ENCODE results near the gene DGUOK.

The DGUOK gene

DNA sequence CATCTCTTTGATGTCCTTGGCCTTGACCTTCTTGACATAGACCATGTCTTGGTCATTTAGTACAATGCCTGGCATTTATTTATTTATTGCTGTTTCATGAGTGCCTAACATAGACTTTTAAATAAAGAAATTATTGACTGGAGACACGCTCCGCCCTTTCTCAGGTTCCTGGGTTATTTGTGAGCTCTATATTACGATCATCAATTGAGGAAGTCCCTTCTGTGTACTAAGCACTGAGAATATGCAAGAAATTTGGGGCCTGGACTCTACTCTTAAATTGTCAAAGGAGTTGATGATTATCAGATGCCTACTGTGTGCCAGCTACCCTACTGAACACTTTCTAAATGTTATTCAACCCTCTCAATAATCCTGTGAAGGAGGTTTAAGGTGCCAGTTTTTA is 38.4 kb downstream of the DGUOK start:
- peaks cover 13% of the 10 kb centered on the region for H3K36me3 Mint-ChIP-seq (ENCODE audit: low read depth)
- H3K9me3 Mint-ChIP-seq, result peaks cover 7% of the 10 kb centered on the region
- no peak overlapping the region for H3K27ac Mint-ChIP-seq
- H3K4me3 Mint-ChIP-seq, result no peak overlapping the region
- peaks cover 28% of the 10 kb centered on the region for H3K4me1 Mint-ChIP-seq (ENCODE audit: low read depth)
- H3K27me3 Mint-ChIP-seq (ENCODE audit: low read depth), result no peaks in the 10 kb centered on the region

DNA sequence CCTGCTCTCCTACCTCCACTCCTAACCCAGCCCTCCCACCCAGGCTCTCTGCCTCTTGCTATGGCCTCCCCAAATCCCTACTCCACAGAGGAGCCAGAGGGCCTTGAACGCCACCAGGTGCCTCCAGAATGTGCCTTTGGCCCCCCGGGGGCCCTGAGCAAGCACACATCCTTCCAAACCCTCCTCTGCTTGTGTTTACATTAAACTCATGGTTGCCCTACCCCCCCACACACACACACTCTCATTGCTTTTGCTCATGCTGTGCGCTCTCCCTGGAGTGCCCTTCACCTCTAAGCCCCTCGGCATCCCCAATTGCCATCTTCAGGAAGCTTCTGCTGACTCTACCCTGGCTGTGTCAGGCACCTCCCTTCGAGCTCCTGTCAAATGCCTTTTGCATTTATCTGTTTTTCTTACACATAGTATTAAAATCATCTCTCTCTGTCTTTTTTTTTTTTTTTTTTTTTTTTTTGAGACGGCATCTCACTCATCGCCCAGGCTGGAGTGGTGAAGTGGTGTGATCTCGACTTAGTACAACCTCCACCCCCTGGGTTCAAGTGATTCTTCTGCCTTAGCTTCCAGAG is 41.8 kb downstream of the DGUOK start:
- H3K4me3 Mint-ChIP-seq, result no peak overlapping the region
- H3K4me1 Mint-ChIP-seq (ENCODE audit: low read depth), result peaks cover 47% of the 10 kb centered on the region
- H3K27me3 Mint-ChIP-seq (ENCODE audit: low read depth), result peaks cover 7% of the 10 kb centered on the region
- H3K9me3 Mint-ChIP-seq, result no peaks in the 10 kb centered on the region
- peaks cover 2% of the 10 kb centered on the region for H3K36me3 Mint-ChIP-seq (ENCODE audit: low read depth)
- no peak overlapping the region for H3K27ac Mint-ChIP-seq

- Mint-ChIP-seq H3K4me3 (no peak overlapping the region), H3K4me1 (ENCODE audit: low read depth) (peaks cover 37% of the 10 kb centered on the region), H3K27me3 (ENCODE audit: low read depth) (peaks cover 10% of the 10 kb centered on the region), H3K9me3 (no peaks in the 10 kb centered on the region), H3K27ac (no peak overlapping the region), H3K36me3 (ENCODE audit: low read depth) (peaks cover 2% of the 10 kb centered on the region)
Measured at GRCh38 chr2:73969356-73969755, 42.7 kb downstream of the DGUOK start.

DNA sequence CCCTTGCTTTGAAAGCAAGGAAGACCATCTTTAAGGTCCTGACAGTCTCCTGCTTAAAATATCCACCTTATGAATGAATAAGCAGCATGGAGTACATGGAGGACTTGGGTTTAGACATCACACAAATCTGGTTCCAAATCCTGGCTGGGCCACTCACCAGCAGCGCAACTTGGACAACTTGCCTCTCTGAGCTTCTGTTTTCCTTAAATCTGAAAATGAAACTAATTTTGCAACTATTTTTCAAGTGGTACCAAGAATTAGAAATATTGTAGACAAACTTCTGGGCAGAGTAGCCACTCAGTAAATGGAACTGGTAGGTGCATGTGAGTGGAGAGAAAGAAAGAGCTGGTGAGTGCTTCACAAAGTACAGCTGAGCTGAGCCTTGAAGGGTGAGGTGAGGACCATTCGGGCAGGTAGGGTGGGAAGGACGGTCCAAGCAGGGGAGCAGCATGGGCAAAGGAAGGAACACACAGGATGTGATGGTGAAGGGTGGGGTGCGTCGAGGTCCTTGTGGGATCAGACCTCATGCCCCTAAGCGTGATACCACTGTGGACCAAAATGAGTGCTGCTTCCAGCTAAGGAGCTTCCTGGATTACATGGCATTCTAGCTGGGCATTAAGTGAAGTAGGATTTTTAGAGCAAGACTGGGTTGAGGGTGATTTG is 43.6 kb downstream of the DGUOK start:
- H3K27me3 Mint-ChIP-seq (ENCODE audit: low read depth), result peaks cover 10% of the 10 kb centered on the region
- H3K27ac Mint-ChIP-seq, result peak overlapping the region; percentile 46
- H3K36me3 Mint-ChIP-seq (ENCODE audit: low read depth), result peaks cover 2% of the 10 kb centered on the region
- H3K4me3 Mint-ChIP-seq, result peak overlapping the region; percentile 60
- H3K4me1 Mint-ChIP-seq (ENCODE audit: low read depth), result peaks cover 32% of the 10 kb centered on the region
- H3K9me3 Mint-ChIP-seq, result no peaks in the 10 kb centered on the region

DNA sequence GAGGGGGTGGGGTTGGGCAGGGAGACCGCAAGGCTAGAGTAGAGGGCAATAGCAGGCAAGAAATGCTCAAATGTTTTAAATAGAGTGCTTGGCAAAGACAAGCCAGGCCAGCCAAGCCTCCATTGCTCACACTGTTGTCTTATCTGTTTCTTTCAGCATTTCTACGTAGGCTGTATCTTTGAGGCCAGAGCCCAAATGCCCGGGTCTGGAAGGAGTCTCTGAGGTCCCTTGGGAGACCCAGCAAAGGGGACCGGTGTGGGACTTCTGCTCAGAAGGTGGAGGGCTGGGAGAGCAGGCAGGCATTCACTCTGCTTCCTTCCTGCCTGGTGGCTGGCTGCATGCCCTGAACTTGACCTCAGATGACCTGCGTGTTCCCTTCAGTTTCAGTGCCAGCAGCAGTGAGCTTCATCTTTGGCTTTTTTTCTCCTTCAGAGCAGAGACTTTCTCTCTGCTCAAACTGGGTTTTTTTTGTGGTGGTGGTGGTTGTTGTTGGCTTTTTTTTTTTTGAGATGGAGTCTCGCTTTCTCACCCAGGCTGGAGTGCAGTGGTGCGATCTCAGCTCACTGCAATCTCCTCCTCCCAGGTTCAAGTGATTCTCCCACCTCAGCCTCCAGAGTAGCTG is 44.3 kb downstream of the DGUOK start:
- H3K9me3 Mint-ChIP-seq, result no peaks in the 10 kb centered on the region
- H3K27ac Mint-ChIP-seq, result peak overlapping the region; percentile 60
- peaks cover 35% of the 10 kb centered on the region for H3K4me1 Mint-ChIP-seq (ENCODE audit: low read depth)
- H3K4me3 Mint-ChIP-seq, result peak overlapping the region; percentile 6
- peaks cover 10% of the 10 kb centered on the region for H3K27me3 Mint-ChIP-seq (ENCODE audit: low read depth)
- peaks cover 2% of the 10 kb centered on the region for H3K36me3 Mint-ChIP-seq (ENCODE audit: low read depth)

DNA sequence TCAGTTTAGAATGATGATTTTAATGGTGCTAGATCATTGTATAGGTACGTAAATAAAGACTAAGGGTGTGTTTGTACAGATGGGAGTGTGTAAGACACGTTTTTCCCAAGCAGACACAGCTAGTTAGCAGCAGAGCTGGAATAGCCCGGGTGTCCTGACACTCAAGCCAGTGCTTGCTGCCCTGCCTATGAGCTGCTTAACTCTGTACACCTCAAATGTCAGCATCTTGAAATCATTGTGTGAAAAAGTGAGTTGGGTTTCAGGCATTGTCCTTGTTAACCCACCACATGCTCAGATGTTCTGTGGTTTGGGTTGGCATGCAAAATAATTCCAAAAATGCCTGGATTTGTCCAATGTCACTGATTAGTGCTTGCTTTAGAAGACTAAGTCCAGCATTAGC is 45.0 kb downstream of the DGUOK start:
- no peaks in the 10 kb centered on the region for H3K9me3 Mint-ChIP-seq
- H3K27me3 Mint-ChIP-seq (ENCODE audit: low read depth), result peaks cover 10% of the 10 kb centered on the region
- no peak overlapping the region for H3K4me3 Mint-ChIP-seq
- H3K4me1 Mint-ChIP-seq (ENCODE audit: low read depth), result peaks cover 35% of the 10 kb centered on the region
- peaks cover 2% of the 10 kb centered on the region for H3K36me3 Mint-ChIP-seq (ENCODE audit: low read depth)
- peak overlapping the region; percentile 60 for H3K27ac Mint-ChIP-seq

DNA sequence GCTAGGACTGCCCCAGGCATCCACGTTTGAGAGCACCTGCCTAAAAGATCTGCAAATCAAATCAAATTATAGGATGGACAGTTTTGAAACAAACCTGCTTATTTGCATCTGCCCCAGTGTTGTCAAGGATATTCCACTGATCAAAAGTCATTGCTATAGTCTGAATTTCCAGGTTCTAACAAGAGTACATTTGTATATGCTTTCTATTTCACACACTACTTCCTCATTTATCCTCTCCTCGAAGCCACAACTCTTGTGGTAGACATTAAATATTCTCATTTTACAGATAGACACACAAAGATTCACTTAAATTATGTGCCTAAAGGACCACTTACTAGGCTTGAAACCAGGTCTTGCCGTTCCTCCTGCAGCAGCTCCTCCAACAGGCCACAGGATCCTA is 46.2 kb downstream of the DGUOK start:
- no peak overlapping the region for H3K4me3 Mint-ChIP-seq
- peaks cover 40% of the 10 kb centered on the region for H3K4me1 Mint-ChIP-seq (ENCODE audit: low read depth)
- peaks cover 5% of the 10 kb centered on the region for H3K36me3 Mint-ChIP-seq (ENCODE audit: low read depth)

DNA sequence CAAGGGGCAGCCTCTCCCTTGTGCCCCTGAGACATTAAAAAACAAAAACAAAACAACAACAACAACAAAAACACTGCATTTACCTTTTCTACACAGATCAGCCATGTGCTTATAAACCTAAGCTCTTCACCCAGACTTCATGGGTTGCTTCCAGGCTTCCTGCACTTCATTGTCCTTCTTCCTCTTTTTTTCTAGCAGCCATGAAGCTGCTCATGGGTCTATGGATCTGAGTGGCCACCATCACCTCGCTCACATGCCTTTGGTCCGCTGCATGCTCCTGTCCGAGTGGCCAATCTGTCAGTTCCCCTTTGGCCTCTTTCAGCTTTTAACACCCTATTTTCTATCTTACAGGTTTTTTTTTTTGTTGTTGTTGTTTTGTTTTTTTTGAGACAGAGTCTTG is 49.1 kb downstream of the DGUOK start:
- H3K36me3 Mint-ChIP-seq (ENCODE audit: low read depth), result peaks cover 6% of the 10 kb centered on the region
- no peak overlapping the region for H3K4me3 Mint-ChIP-seq
- H3K9me3 Mint-ChIP-seq, result no peaks in the 10 kb centered on the region
- H3K27ac Mint-ChIP-seq, result no peak overlapping the region
- H3K4me1 Mint-ChIP-seq (ENCODE audit: low read depth), result peaks cover 46% of the 10 kb centered on the region
- H3K27me3 Mint-ChIP-seq (ENCODE audit: low read depth), result peaks cover 16% of the 10 kb centered on the region

More for the DNA sequence above, 46.2 kb downstream of the DGUOK start:
- no peaks in the 10 kb centered on the region for H3K9me3 Mint-ChIP-seq
- H3K27me3 Mint-ChIP-seq (ENCODE audit: low read depth), result peaks cover 10% of the 10 kb centered on the region
- no peak overlapping the region for H3K27ac Mint-ChIP-seq

GRCh38 chr2:73976803-73977202 is 50.1 kb downstream of the DGUOK start:
- Mint-ChIP-seq H3K36me3 (ENCODE audit: low read depth) (peaks cover 6% of the 10 kb centered on the region), H3K9me3 (no peaks in the 10 kb centered on the region), H3K4me1 (ENCODE audit: low read depth) (peaks cover 47% of the 10 kb centered on the region), H3K4me3 (no peak overlapping the region), H3K27me3 (ENCODE audit: low read depth) (peaks cover 27% of the 10 kb centered on the region), H3K27ac (no peak overlapping the region)

- no peak overlapping the region for H3K27ac Mint-ChIP-seq
- peaks cover 6% of the 10 kb centered on the region for H3K36me3 Mint-ChIP-seq (ENCODE audit: low read depth)
- peaks cover 32% of the 10 kb centered on the region for H3K27me3 Mint-ChIP-seq (ENCODE audit: low read depth)
- peaks cover 47% of the 10 kb centered on the region for H3K4me1 Mint-ChIP-seq (ENCODE audit: low read depth)
- H3K9me3 Mint-ChIP-seq, result no peaks in the 10 kb centered on the region
- H3K4me3 Mint-ChIP-seq, result no peak overlapping the region
Measured at GRCh38 chr2:73977466-73977865, 50.8 kb downstream of the DGUOK start.

DNA sequence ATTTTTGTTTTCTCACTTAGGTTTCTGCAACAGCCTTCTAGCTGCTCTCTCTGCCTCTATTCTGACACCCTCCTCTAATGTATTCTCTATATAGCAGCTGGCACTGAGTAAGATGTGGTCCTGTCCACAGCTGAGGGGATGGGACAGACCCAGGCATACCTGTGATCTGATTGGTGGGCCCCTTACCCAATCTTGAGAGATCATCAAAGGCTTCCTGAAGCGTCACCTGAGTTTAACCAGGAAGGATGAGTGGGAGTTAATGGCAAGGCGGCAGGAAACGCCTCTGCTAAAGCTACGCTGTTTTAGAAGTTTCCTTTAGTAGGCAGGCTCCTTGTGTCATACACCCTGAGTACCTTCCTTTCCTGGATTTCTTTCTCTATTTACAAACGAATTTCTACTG is 52.3 kb downstream of the DGUOK start:
- peaks cover 55% of the 10 kb centered on the region for H3K4me1 Mint-ChIP-seq (ENCODE audit: low read depth)
- H3K4me3 Mint-ChIP-seq, result peak overlapping the region; percentile 61
- peak overlapping the region; percentile 46 for H3K27ac Mint-ChIP-seq
- H3K36me3 Mint-ChIP-seq (ENCODE audit: low read depth), result peaks cover 10% of the 10 kb centered on the region
- no peaks in the 10 kb centered on the region for H3K9me3 Mint-ChIP-seq
- H3K27me3 Mint-ChIP-seq (ENCODE audit: low read depth), result peaks cover 38% of the 10 kb centered on the region

GRCh38 chr2:73979686-73980085 is 53.0 kb downstream of the DGUOK start:
- Mint-ChIP-seq H3K4me3 (no peak overlapping the region), H3K27ac (no peak overlapping the region), H3K4me1 (ENCODE audit: low read depth) (peaks cover 55% of the 10 kb centered on the region), H3K9me3 (no peaks in the 10 kb centered on the region), H3K27me3 (ENCODE audit: low read depth) (peaks cover 38% of the 10 kb centered on the region), H3K36me3 (ENCODE audit: low read depth) (peaks cover 10% of the 10 kb centered on the region)

GRCh38 chr2:73980566-73980965 is 53.9 kb downstream of the DGUOK start:
- Mint-ChIP-seq H3K36me3 (ENCODE audit: low read depth) (peaks cover 10% of the 10 kb centered on the region), H3K27ac (no peak overlapping the region), H3K4me1 (ENCODE audit: low read depth) (peaks cover 55% of the 10 kb centered on the region), H3K27me3 (ENCODE audit: low read depth) (peaks cover 38% of the 10 kb centered on the region), H3K9me3 (no peaks in the 10 kb centered on the region), H3K4me3 (peak overlapping the region; percentile 22)

GRCh38 chr2:73981081-73982001 is 54.7 kb downstream of the DGUOK start:
- Mint-ChIP-seq H3K4me1 (ENCODE audit: low read depth) (peaks cover 58% of the 10 kb centered on the region), H3K36me3 (ENCODE audit: low read depth) (peaks cover 12% of the 10 kb centered on the region), H3K9me3 (no peaks in the 10 kb centered on the region), H3K27me3 (ENCODE audit: low read depth) (peaks cover 38% of the 10 kb centered on the region), H3K27ac (no peak overlapping the region), H3K4me3 (peak overlapping the region; percentile 22)

Measured in T-helper 1 cell treated with Interleukin-12 subunit alpha and Interleukin-12 subunit beta and Interleukin-4 antibody, amounts not matched to agents 30 μg/mL and 1 μg/mL, for 36 hours (primary cell).